ENCODE data around the gene TNP2.
"Not testable (repeated sequence)": the region's sequence is repeated elsewhere in the genome, so short reads cannot be mapped to it uniquely, and the experiment has no call there.

Gene TNP2

DNA sequence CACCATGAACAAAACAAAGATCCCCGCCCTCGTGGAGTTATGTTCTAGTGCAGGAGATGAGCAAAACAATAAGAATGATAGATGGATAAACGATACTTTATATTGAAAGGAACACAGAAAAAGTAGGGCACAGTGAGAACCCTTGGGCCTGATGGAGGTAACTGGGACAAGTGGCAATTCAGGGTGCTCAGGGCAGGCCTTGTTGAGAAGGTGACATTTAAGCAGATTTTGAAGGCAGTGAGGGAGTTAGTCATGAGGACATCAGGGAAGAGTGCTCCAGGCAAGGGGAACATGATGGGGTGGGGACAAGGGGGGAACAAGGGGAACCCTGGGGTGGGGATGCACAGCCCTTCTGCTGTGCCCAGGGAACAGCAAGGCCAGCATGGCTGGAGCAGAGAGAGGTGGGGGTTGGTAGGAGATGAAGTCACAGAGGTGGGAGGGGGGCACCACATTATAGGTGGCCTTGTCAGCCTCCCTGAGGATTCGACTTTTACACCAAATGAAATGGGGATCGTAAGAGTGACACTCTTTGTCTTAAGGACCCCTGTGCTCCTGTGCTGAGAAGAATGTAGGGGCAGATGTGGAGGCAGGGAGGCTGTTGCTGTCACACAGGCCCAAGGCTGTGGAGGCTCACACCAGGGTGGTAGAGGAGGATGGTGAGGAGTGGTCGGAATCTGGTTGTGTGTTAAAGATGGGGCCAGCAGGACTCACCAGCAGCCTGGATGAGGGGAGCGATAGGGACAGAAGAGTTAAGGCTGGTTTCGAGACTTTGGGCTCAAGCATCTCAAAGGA lies 21.2 kb upstream of the TNP2 start:
- ChIA-PET POLR2A (interaction anchor here (1.4 kb wide), 1 partner anchor 35 kb away, joined by 3 read pairs; no protein-coding TSS in a partner anchor), CTCF (interaction anchor here (1.0 kb wide), 1 partner anchor 17 kb away, joined by 3 read pairs; the partner anchor contains the start of gene PRM3)
- TF ChIP-seq, protein P1, sequence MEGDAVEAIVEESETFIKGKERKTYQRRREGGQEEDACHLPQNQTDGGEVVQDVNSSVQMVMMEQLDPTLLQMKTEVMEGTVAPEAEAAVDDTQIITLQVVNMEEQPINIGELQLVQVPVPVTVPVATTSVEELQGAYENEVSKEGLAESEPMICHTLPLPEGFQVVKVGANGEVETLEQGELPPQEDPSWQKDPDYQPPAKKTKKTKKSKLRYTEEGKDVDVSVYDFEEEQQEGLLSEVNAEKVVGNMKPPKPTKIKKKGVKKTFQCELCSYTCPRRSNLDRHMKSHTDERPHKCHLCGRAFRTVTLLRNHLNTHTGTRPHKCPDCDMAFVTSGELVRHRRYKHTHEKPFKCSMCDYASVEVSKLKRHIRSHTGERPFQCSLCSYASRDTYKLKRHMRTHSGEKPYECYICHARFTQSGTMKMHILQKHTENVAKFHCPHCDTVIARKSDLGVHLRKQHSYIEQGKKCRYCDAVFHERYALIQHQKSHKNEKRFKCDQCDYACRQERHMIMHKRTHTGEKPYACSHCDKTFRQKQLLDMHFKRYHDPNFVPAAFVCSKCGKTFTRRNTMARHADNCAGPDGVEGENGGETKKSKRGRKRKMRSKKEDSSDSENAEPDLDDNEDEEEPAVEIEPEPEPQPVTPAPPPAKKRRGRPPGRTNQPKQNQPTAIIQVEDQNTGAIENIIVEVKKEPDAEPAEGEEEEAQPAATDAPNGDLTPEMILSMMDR (IDR thresholded peaks at IDR 0.05; ENCODE audit: control extremely low read depth, extremely low read depth, low read depth, missing control alignments) = no peak
- DNase-seq (ENCODE audit: extremely low spot score) = no peak

DNA sequence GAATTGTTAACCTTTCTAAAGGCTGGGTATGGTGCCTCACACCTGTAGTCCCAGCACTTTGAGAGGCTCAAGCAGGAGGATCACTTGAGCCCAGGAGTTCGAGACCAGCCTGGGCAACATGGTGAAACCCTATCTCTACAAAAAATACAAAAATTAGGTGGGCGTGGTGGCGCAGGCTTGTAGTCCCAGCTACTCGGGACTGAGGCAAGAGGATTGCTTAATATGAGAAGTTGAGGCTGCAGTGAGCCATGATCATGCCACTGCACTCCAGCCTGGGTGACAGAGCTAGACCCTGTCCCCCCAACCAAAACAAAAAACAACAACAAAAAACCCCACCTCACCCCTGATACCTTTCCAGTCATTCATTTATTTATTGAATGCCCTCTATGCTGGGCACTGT lies 20.6 kb upstream of the TNP2 start:
- CTCF ChIA-PET = interaction anchor here (1.2 kb wide), 1 partner anchor 9 kb away, joined by 4 read pairs; no protein-coding TSS in a partner anchor
- POLR2A ChIA-PET; DNase-seq (ENCODE audit: extremely low spot score): not testable (repeated sequence)

DNA sequence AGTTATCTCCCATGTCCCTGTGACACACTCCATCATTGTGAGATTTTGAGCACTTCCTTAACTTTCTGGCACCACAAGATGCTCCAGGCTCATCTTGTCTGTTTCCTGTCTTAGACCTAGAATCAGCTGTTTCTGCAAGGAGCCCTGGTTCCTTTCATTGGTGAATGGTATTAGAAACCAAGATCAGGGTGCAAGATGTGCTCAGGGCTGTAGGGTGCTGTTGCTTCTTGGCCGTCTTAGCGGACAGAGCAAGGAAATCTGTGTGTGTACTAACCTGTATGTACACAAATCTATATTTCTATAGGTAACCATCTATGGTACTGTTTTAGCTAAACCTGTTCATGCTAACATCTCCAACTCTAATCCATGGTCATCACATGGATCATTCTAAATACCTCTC lies 20.1 kb upstream of the TNP2 start:
- ChIA-PET CTCF (interaction anchor here (1.1 to 1.2 kb wide), 2 partner anchors 9 to 18 kb away, joined by 3 to 4 read pairs; no protein-coding TSS in a partner anchor), POLR2A (no interaction called here)
- TF ChIP-seq, protein P1 (IDR thresholded peaks at IDR 0.05; ENCODE audit: control extremely low read depth, extremely low read depth, low read depth, missing control alignments) = no peak
- no peak for DNase-seq (ENCODE audit: extremely low spot score)

DNA sequence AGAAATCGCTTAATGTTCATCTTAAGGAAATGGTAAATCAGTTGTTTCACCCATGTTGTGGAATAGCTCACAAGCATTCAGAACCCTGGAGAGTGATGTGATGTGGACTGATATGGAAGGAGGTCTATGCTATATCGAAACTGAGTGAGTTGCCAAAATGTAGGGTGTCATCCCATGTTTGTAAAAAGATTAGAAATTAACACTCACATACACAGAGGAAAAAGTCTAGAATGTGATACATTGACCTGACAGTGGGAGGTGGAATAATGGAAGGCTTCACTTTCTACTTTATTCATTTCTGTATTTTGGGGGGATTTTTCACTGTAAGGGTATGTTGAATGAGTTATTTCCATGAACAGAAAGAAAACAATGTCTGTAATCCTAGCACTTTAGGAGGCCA lies 16.7 kb upstream of the TNP2 start:
- CTCF ChIA-PET = interaction anchor here (0.6 to 1.4 kb wide), 2 partner anchors 22 to 30 kb away, joined by 3 to 4 read pairs; partner anchors contain the start of gene SOCS1
- POLR2A ChIA-PET = no interaction called here
- TF ChIP-seq, protein P1 (IDR thresholded peaks at IDR 0.05; ENCODE audit: control extremely low read depth, extremely low read depth, low read depth, missing control alignments) = no peak
- DNase-seq (ENCODE audit: extremely low spot score) = no peak

DNA sequence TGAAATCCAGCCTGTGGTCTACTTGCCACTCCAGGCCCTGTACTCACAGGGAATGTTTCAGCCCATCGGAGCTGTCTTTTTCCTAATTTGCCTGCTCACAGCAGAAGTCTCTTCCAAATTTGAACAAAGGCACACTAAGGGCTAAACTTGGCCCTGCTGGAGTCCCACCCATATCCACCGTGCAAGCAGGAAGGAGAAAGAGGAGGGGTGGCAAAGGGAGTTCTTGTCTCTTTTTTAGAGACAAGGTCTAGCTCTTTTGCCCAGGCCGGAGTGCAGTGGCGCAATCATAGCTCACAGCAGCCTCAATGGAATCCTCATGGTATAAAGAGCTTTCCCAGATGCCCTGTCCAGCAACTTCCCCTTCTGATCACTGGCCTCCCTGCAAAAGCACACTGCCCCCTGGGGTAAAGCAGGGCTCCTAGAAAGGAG lies 14.7 kb upstream of the TNP2 start:
- ChIA-PET POLR2A (no interaction called here), CTCF (interaction anchor here (0.6 to 2.0 kb wide), 8 partner anchors 10 to 330 kb away, joined by 3 to 9 read pairs (median 3); partner anchors contain the start of gene PRM3)
- no peak for DNase-seq (ENCODE audit: extremely low spot score)
- TF ChIP-seq, protein P1 (IDR thresholded peaks at IDR 0.05; ENCODE audit: control extremely low read depth, extremely low read depth, low read depth, missing control alignments) = no peak

DNA sequence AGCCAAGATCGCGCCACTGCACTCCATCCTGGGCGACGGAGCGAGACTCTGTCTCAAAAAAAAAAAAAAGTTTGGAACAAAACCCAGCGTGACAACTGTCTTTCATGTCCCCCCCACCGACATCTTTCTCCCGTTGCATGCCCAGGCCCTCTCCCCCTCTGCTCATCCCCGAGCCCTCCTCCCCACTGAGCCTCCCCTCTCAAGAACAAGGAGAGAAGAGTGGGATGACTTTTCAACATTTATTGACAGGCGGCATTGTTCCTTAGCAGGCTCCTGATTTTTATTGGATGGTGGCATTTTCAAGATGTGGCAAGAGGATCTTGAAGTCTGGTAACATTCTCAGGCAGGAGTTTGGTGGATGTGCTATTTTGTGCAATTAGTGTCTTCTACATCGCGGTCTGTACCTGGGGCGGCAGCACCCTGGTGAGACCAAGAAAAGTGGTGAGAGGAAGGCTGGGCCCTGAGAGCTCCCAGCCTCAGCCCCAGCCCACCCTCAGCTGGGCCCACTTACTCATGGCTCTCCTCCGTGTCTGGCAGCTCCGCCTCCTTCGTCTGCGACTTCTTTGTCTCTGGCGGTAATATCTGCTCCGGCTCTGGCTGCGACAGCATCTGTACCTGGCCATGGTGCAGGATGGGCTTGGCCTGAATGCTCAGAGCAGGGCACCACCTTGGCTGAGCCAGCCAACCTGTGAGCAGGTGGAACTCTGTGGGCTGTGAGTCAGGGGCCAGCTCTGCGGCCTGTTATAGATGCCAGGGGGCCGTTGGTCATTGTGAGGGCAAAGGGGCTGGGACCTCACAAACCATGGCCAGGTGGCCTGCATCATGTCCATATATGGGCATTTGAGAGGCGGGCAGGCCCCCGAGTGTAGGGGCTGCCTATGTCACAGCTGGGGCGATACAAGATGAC lies 11.7 kb upstream of the TNP2 start, which contains the start of gene PRM1:
TSS of gene PRM1 (minus strand) at position 715 of the 907 bp plus-strand sequence. CDS start at position 623, 92 bp downstream.
- ChIA-PET CTCF (interaction anchor here (2.0 kb wide), 1 partner anchor 17 kb away, joined by 5 read pairs; no protein-coding TSS in a partner anchor), POLR2A (no interaction called here)
- TF ChIP-seq, protein P1 (IDR thresholded peaks at IDR 0.05; ENCODE audit: control extremely low read depth, extremely low read depth, low read depth, missing control alignments) = no peak
- DNase-seq (ENCODE audit: extremely low spot score) = no peak

All from GM10248 (cell line).